Lung (tissue), 12 donors: ENCODE results near the gene SLC9A1. TPM values are rescaled to one million over a fixed set of nuclear protein-coding genes. Genes with fewer than 3 reads are reported as not detected.

Experiments used
- ATAC-seq: fragments of 200-7000 bp; cut with Tn5 transposase; one replicate; pipeline ENCODE4 v1.9.1; 2020; ENCODE audit warnings: moderate number of reproducible peaks; ENCODE audit not compliant: insufficient read depth, low FRiP score
- DNase-seq, 3 donors: peaks; one replicate each; pipeline ENCODE4 v3.0.0-alpha.2; 2013 to 2017
- H3K27ac ChIP-seq, 2 donors: one replicate each; pipeline ENCODE4 v1.5.1; 2013; ENCODE audit warnings: mild to moderate bottlenecking in 2 of 2, moderate library complexity in 2 of 2, control low read depth in 1 of 2, inconsistent platforms in 1 of 2, low read depth in 1 of 2, low read length in 1 of 2
- H3K27me3 ChIP-seq, 3 donors: one replicate each; pipeline ENCODE4 v1.5.1; 2013; ENCODE audit warnings: low read length in 2 of 3; ENCODE audit not compliant: control insufficient read depth in 3 of 3, insufficient read depth in 3 of 3
- H3K36me3 ChIP-seq, 4 donors: one replicate each; pipeline ENCODE4 v1.5.1; 2013; ENCODE audit warnings: low read length in 4 of 4, mild to moderate bottlenecking in 1 of 4, moderate library complexity in 1 of 4; ENCODE audit not compliant: control insufficient read depth in 4 of 4, insufficient read depth in 4 of 4
- H3K4me1 ChIP-seq, 5 donors: one replicate each; pipeline ENCODE4 v1.5.1; 2013; ENCODE audit warnings: low read length in 5 of 5, mild to moderate bottlenecking in 2 of 5, moderate library complexity in 1 of 5; ENCODE audit not compliant: control insufficient read depth in 5 of 5, insufficient read depth in 5 of 5
- H3K4me3 ChIP-seq: one replicate; pipeline ENCODE4 v1.5.1; 2013; ENCODE audit warnings: mild to moderate bottlenecking, control low read depth, moderate library complexity
- H3K9ac ChIP-seq, 2 donors: one replicate each; pipeline ENCODE4 v1.5.1; 2013; ENCODE audit warnings: low read length in 2 of 2, control low read depth in 1 of 2; ENCODE audit not compliant: insufficient read depth in 1 of 2
- H3K9me3 ChIP-seq, 4 donors: one replicate each; pipeline ENCODE4 v1.5.1; 2013; ENCODE audit warnings: low read length in 3 of 4, mild to moderate bottlenecking in 1 of 4, moderate library complexity in 1 of 4; ENCODE audit not compliant: control insufficient read depth in 4 of 4, insufficient read depth in 3 of 4
- CTCF ChIP-seq: IDR thresholded peaks from 2 replicates; pipeline ENCODE4 v1.5.1; 2012; ENCODE audit warnings: mild to moderate bottlenecking; ENCODE audit errors: control extremely low read depth, extremely low read depth
- WGBS, 2 donors: extraction: QIAGEN DNeasy Blood & Tissue Kit; methylation state at CpG; one replicate each; pipeline ENCODE4 v1.1.7; 2013; 5-methylcytosine and 5-hydroxymethylcytosine counted together
- polyA plus RNA-seq, 2 donors: library from polyadenylated mRNA; stranded (reverse); fragments of 200-250 nt; gene quantifications; one replicate each; pipeline ENCODE4 v1.2.1, GENCODE V29; 2013
- total RNA-seq, 2 donors: library from RNA; depleted of rRNA in 1 of 2; stranded (reverse); fragments of >200 nt in 1 of 2; gene quantifications; one replicate each; pipeline ENCODE4 v1.2.1, GENCODE V29; 2014 to 2021
- donor health status: control.
- donor health status: control.
- donor health status: Bipolar disorder and iron deficiency.
- donor health status: healthy.
- donor health status: DM: yes; HTN: yes; CAD: no.

The SLC9A1 gene
- total and polyA plus RNA-seq, 4 donors, result 19.3 to 48.0 (median 24.6) TPM

GRCh38 chr1:27111626-27112573, 43.0 kb downstream of the SLC9A1 start:
- Histone ChIP-seq H3K27me3 (no peaks in the 10 kb centered on the region), H3K9ac (no peak overlapping the region), H3K36me3 (peaks cover 0 to 14% (median 4%) of the 10 kb centered on the region in 4 donors), H3K4me3 (no peak overlapping the region), H3K9me3 (no peaks in the 10 kb centered on the region), H3K4me1 (peaks cover 0 to 17% (median 5%) of the 10 kb centered on the region in 5 donors), H3K27ac (peak overlapping the region; percentile 35 to 90)
- ATAC-seq (peak; percentile 94), DNase-seq (peak; percentile 48 to 72 (median 58))
- 15 to 22% methylated on average over 5 of the region's 5 CpGs for WGBS, 2 donors
- peak; percentile 29 for TF ChIP-seq CTCF

GRCh38 chr1:27109103-27109822, 45.7 kb downstream of the SLC9A1 start:
- H3K9me3 ChIP-seq, result no peaks in the 10 kb centered on the region
- peaks cover 0 to 12% (median 5%) of the 10 kb centered on the region in 5 donors for H3K4me1 ChIP-seq
- no peak for DNase-seq
- no peak for ATAC-seq
- no peak overlapping the region for H3K9ac ChIP-seq
- no peak overlapping the region for H3K4me3 ChIP-seq
- 91 to 92% methylated on average over 23 of the region's 23 CpGs for WGBS, 2 donors
- no peak overlapping the region for H3K27ac ChIP-seq
- peaks cover 0 to 30% (median 7%) of the 10 kb centered on the region in 4 donors for H3K36me3 ChIP-seq
- no peak for TF ChIP-seq CTCF
- H3K27me3 ChIP-seq, result no peaks in the 10 kb centered on the region

GRCh38 chr1:27108588-27108987, 46.3 kb downstream of the SLC9A1 start:
- peaks cover 0 to 7% (median 5%) of the 10 kb centered on the region in 5 donors for H3K4me1 ChIP-seq
- no peak overlapping the region for H3K4me3 ChIP-seq
- DNase-seq, result no peak
- H3K9me3 ChIP-seq, result no peaks in the 10 kb centered on the region
- no peaks in the 10 kb centered on the region for H3K27me3 ChIP-seq
- 97 to 98% methylated on average over 7 of the region's 7 CpGs for WGBS, 2 donors
- no peak for ATAC-seq
- H3K36me3 ChIP-seq, result peaks cover 0 to 30% (median 7%) of the 10 kb centered on the region in 4 donors
- no peak for TF ChIP-seq CTCF
- no peak overlapping the region for H3K27ac ChIP-seq
- H3K9ac ChIP-seq, result no peak overlapping the region
